Uterus (tissue), 4 donors: ENCODE measurements around the gene GIGYF2. TPM values are rescaled to one million over a fixed set of nuclear protein-coding genes. Genes with fewer than 3 reads are reported as not detected.
"Not testable (repeated sequence)": the region's sequence is repeated elsewhere in the genome, so short reads cannot be mapped to it uniquely, and the experiment has no call there.

ENCODE experiments used
- DNase-seq, 2 donors: peaks; one replicate each; pipeline ENCODE4 v3.0.0-alpha.2; 2019 to 2020
- H3K27ac ChIP-seq, 2 donors: fragments of 200-600 bp; sonication (generic); 1 replicate in 1 of 2; 2 replicates in 1 of 2; pipeline ENCODE4 v1.5.1; 2016 to 2018
- H3K27me3 ChIP-seq, 2 donors: fragments of 200-600 bp; sonication (generic); one replicate each; pipeline ENCODE4 v1.5.1; 2018 to 2019; ENCODE audit warnings: control low read depth in 1 of 2
- H3K36me3 ChIP-seq, 2 donors: fragments of 200-600 bp; sonication (generic); one replicate each; pipeline ENCODE4 v1.5.1; 2019; ENCODE audit warnings: control low read depth in 1 of 2
- H3K4me1 ChIP-seq, 2 donors: fragments of 200-600 bp; sonication (generic); one replicate each; pipeline ENCODE4 v1.5.1; 2018 to 2019; ENCODE audit warnings: control low read depth in 1 of 2
- H3K4me3 ChIP-seq, 2 donors: fragments of 200-600 bp; sonication (generic); 1 replicate in 1 of 2; 2 replicates in 1 of 2; pipeline ENCODE4 v1.5.1; 2018 to 2019; ENCODE audit warnings: mild to moderate bottlenecking in 1 of 2
- H3K9me3 ChIP-seq, 2 donors: fragments of 200-600 bp; sonication (generic); one replicate each; pipeline ENCODE4 v1.5.1; 2019; ENCODE audit warnings: control low read depth in 1 of 2
- CTCF ChIP-seq, 4 experiments: fragments of 200-600 bp in 2 of 4; fragments of 450-650 bp in 2 of 4; sonication (generic) in 2 of 4; IDR thresholded peaks; one replicate each; pipeline ENCODE4 v1.5.1; 2016 to 2019; ENCODE audit warnings: antibody characterized with exemption in 4 of 4, mild to moderate bottlenecking in 2 of 4, moderate library complexity in 1 of 4
- POLR2A ChIP-seq, 2 donors: fragments of 450-650 bp; IDR thresholded peaks; one replicate each; pipeline ENCODE4 v1.6.1; 2016; ENCODE audit warnings: antibody characterized with exemption in 2 of 2, mild to moderate bottlenecking in 1 of 2, moderate library complexity in 1 of 2
- intact Hi-C: fragments of 100-400 bp; cut with DNase I; formaldehyde crosslinking; loops from one replicate; pipeline ENCODE4 v1.15.1; 2023; ENCODE audit warnings: low total_unique reads
- total RNA-seq, 4 donors: library from RNA; depleted of rRNA in 3 of 4; stranded (reverse); fragments of >200 nt in 3 of 4; gene quantifications; one replicate each; pipeline versions ENCODE4 v1.1.0 to v1.2.4, GENCODE V29; 2014 to 2023
- donor health status: DM: yes; HTN: yes; CAD: no.

The GIGYF2 gene
- total RNA-seq, 4 donors from 2014 or later, result 16.5 to 125 (median 97.3) TPM

- intact Hi-C loops, result no loop called here
- Histone ChIP-seq H3K27me3 (no peaks in the 10 kb centered on the region), H3K27ac (no peak overlapping the region), H3K36me3 (no peaks in the 10 kb centered on the region), H3K4me3 (no peak overlapping the region), H3K9me3 (no peaks in the 10 kb centered on the region), H3K4me1 (no peaks in the 10 kb centered on the region)
- no peak for DNase-seq
- TF ChIP-seq POLR2A (IDR thresholded peaks at IDR 0.05) (no peak), CTCF (IDR thresholded peaks at IDR 0.05) (no peak)
Measured at GRCh38 chr2:232850039-232850438, 152.9 kb downstream of the GIGYF2 start.

- H3K36me3 ChIP-seq, H3K27ac ChIP-seq, H3K4me3 ChIP-seq, intact Hi-C loops, DNase-seq, H3K4me1 ChIP-seq, H3K9me3 ChIP-seq, H3K27me3 ChIP-seq: not testable (repeated sequence)
Measured at GRCh38 chr2:232852081-232852480, 154.9 kb downstream of the GIGYF2 start.

- no peaks in the 10 kb centered on the region for H3K4me1 ChIP-seq
- no peak overlapping the region for H3K27ac ChIP-seq
- no peaks in the 10 kb centered on the region for H3K9me3 ChIP-seq
- intact Hi-C loops, result no loop called here
- no peaks in the 10 kb centered on the region for H3K27me3 ChIP-seq
- H3K36me3 ChIP-seq, result no peaks in the 10 kb centered on the region
- no peak overlapping the region for H3K4me3 ChIP-seq
- TF ChIP-seq POLR2A (IDR thresholded peaks at IDR 0.05) (no peak), CTCF (IDR thresholded peaks at IDR 0.05) (no peak)
- DNase-seq, result no peak
Measured at GRCh38 chr2:232852676-232853075, 155.5 kb downstream of the GIGYF2 start.

- H3K4me1 ChIP-seq, result no peaks in the 10 kb centered on the region
- H3K4me3 ChIP-seq, result no peak overlapping the region
- H3K36me3 ChIP-seq, result no peaks in the 10 kb centered on the region
- no peak for TF ChIP-seq CTCF (IDR thresholded peaks at IDR 0.05)
- TF ChIP-seq POLR2A (IDR thresholded peaks at IDR 0.05), result no peak
- no peaks in the 10 kb centered on the region for H3K9me3 ChIP-seq
- intact Hi-C loops, result no loop called here
- no peak overlapping the region for H3K27ac ChIP-seq
- no peak for DNase-seq
- H3K27me3 ChIP-seq, result no peaks in the 10 kb centered on the region
Measured at GRCh38 chr2:232854082-232854481, 157.0 kb downstream of the GIGYF2 start.

GRCh38 chr2:232857158-232857563 lies 160.0 kb downstream of the GIGYF2 start:
- intact Hi-C loops, result no loop called here
- H3K36me3 ChIP-seq, result no peaks in the 10 kb centered on the region

More at GRCh38 chr2:232857158-232857563, 160.0 kb downstream of the GIGYF2 start:
- no peak for DNase-seq
- no peaks in the 10 kb centered on the region for H3K4me1 ChIP-seq
- TF ChIP-seq CTCF (IDR thresholded peaks at IDR 0.05), result no peak
- TF ChIP-seq POLR2A (IDR thresholded peaks at IDR 0.05), result no peak
- H3K27ac ChIP-seq, result no peak overlapping the region
- H3K27me3 ChIP-seq, result no peaks in the 10 kb centered on the region
- H3K4me3 ChIP-seq, result no peak overlapping the region
- no peaks in the 10 kb centered on the region for H3K9me3 ChIP-seq
